Hepatocyte (in vitro differentiated cells): Measurements from ENCODE around the gene ZNF469.

Experiments
- EZH2 ChIP-seq: fragments of 200-600 bp; sonication (generic); IDR thresholded peaks from 2 replicates; pipeline ENCODE4 v1.6.1; 2016; ENCODE audit warnings: antibody characterized with exemption, mild to moderate bottlenecking, borderline replicate concordance
- TF ChIP-seq, protein P1 (sequence below): fragments of 200-600 bp; sonication (generic); IDR thresholded peaks from 2 replicates; pipeline ENCODE4 v1.5.1; 2016; ENCODE audit warnings: antibody characterized with exemption, mild to moderate bottlenecking; ENCODE audit not compliant: poor library complexity

DNA sequence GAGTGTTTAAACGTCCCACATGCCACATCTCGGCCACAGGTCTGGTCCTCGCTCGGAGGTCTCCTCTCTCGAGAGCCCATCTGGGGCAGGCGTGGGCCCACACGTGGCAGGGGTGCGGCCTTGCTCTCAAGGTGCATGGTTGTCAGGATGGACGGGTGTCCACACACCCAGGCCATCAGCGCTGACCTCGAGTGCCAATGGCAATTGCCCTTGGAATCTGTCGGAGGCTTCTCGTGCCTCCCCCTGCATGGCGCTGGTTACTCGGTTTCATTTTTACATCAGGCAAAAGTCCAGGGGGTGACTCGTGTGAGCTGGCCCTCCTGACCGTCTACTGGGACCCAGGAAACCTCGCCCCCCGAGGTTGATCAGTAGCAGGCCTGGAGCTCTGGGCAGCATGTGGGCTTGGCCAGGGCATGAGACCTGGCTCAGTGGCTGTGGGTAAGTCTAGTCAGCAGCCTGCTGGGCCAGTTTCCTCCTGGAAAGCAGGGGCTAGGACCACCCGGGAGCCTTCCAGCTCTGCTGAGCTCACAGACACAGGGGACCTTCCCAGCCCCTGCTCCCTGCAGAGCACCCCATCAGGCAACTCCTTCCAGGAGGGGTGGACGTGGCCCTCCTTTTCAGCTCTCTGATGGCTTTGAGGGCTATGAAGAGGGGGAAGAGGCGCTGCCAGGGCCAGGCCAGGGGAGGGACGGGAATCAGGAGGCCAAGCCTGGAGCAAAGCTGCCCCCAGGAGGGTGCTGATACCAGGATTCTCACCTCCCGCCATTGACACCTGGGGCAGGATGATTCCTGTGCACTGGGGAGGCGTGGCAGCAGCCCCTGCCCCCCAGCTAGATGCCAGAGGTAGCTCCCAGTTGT lies 3.7 kb upstream of the ZNF469 start:
- TF ChIP-seq, protein P1, sequence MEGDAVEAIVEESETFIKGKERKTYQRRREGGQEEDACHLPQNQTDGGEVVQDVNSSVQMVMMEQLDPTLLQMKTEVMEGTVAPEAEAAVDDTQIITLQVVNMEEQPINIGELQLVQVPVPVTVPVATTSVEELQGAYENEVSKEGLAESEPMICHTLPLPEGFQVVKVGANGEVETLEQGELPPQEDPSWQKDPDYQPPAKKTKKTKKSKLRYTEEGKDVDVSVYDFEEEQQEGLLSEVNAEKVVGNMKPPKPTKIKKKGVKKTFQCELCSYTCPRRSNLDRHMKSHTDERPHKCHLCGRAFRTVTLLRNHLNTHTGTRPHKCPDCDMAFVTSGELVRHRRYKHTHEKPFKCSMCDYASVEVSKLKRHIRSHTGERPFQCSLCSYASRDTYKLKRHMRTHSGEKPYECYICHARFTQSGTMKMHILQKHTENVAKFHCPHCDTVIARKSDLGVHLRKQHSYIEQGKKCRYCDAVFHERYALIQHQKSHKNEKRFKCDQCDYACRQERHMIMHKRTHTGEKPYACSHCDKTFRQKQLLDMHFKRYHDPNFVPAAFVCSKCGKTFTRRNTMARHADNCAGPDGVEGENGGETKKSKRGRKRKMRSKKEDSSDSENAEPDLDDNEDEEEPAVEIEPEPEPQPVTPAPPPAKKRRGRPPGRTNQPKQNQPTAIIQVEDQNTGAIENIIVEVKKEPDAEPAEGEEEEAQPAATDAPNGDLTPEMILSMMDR = no peak
- TF ChIP-seq EZH2 = no peak
